ENCODE measurements around the gene CREBZF.

Gene CREBZF

DNA sequence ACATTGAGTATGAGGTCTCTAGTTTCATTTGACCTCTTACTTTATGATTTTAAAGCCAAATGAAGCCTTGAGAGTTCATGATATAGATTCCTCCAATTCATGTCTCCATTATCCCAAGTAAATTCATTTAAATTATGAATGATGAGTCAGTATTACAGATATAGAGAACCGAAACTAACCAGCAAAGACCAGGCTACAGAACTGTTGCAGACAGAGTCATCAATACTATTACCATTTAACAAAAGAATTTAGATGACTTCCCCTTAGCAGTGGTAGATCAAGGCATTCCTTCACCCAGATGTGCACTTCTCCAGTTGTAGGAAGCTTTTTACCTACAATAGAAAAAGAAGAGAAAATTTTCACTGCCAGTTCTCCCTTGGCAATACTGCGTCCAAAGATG lies 32.8 kb upstream of the CREBZF start:
- no peak for DNase-seq (ENCODE audit: insufficient read length, low spot score)
- no peak for TF ChIP-seq POLR2A (IDR thresholded peaks at IDR 0.05; ENCODE audit: low read depth, low read length)
- no peak for TF ChIP-seq PAX5 (IDR thresholded peaks at IDR 0.05; ENCODE audit: insufficient read depth, low read length, severe bottlenecking)
- no peak for TF ChIP-seq POLR2AphosphoS5 (IDR thresholded peaks at IDR 0.05; ENCODE audit: low read depth, low read length)
- no peak for TF ChIP-seq TAF1 (IDR thresholded peaks at IDR 0.05; ENCODE audit: low read depth, low read length)
- no peak for TF ChIP-seq SPI1 (IDR thresholded peaks at IDR 0.05; ENCODE audit: low read depth, low read length)
- no peak for TF ChIP-seq POU2F2 (IDR thresholded peaks at IDR 0.05; ENCODE audit: low read depth, low read length)
- FAIRE-seq, result no peak

GRCh38 chr11:85695546-85695945 lies 30.6 kb upstream of the CREBZF start:
- DNase-seq (ENCODE audit: insufficient read length, low spot score) (no peak), FAIRE-seq (no peak)
- TF ChIP-seq POU2F2 (IDR thresholded peaks at IDR 0.05; ENCODE audit: low read depth, low read length), result no peak
- TF ChIP-seq PAX5 (IDR thresholded peaks at IDR 0.05; ENCODE audit: insufficient read depth, low read length, severe bottlenecking), result no peak
- TF ChIP-seq SPI1 (IDR thresholded peaks at IDR 0.05; ENCODE audit: low read depth, low read length), result no peak
- TF ChIP-seq POLR2A (IDR thresholded peaks at IDR 0.05; ENCODE audit: low read depth, low read length), result no peak
- TF ChIP-seq POLR2AphosphoS5 (IDR thresholded peaks at IDR 0.05; ENCODE audit: low read depth, low read length), result no peak
- TF ChIP-seq TAF1 (IDR thresholded peaks at IDR 0.05; ENCODE audit: low read depth, low read length), result no peak

DNA sequence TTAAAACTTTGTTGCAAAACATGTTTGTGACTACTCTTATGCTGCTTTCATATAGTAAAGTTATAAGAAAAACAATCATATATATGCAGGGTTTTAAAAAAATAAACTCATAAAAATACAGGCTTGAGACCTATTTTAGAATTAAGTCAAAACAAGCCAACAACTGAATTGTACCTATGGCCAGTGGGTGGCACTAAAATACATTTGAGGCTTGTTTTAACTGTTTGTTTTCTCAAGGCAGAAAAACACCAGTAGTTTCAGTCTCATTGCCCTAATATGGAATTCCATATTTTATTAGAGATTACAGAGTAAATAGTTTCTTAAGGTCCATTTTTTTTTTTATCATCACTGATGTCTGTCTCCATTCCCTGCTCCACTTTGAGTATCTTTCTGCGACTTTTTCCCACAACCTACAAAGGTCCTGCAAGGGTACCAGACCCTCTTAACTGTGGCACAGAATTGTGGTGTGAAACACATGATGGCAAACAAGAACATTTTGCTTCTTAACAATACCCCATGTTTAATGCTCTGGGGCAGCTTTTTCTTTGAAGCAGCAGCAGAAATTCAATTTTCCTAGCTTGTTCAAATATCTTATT lies 29.6 kb upstream of the CREBZF start:
- TF ChIP-seq TAF1 (IDR thresholded peaks at IDR 0.05; ENCODE audit: low read depth, low read length) (no peak), PAX5 (IDR thresholded peaks at IDR 0.05; ENCODE audit: insufficient read depth, low read length, severe bottlenecking) (no peak), POU2F2 (IDR thresholded peaks at IDR 0.05; ENCODE audit: low read depth, low read length) (no peak), POLR2AphosphoS5 (IDR thresholded peaks at IDR 0.05; ENCODE audit: low read depth, low read length) (no peak), SPI1 (IDR thresholded peaks at IDR 0.05; ENCODE audit: low read depth, low read length) (no peak), POLR2A (IDR thresholded peaks at IDR 0.05; ENCODE audit: low read depth, low read length) (no peak)
- DNase-seq (ENCODE audit: insufficient read length, low spot score) (no peak), FAIRE-seq (no peak)

- DNase-seq (ENCODE audit: insufficient read length, low spot score) (no peak), FAIRE-seq (no peak)
- TF ChIP-seq POLR2AphosphoS5 (IDR thresholded peaks at IDR 0.05; ENCODE audit: low read depth, low read length) (no peak), POU2F2 (IDR thresholded peaks at IDR 0.05; ENCODE audit: low read depth, low read length) (no peak), POLR2A (IDR thresholded peaks at IDR 0.05; ENCODE audit: low read depth, low read length) (no peak), SPI1 (IDR thresholded peaks at IDR 0.05; ENCODE audit: low read depth, low read length) (no peak), PAX5 (IDR thresholded peaks at IDR 0.05; ENCODE audit: insufficient read depth, low read length, severe bottlenecking) (no peak), TAF1 (IDR thresholded peaks at IDR 0.05; ENCODE audit: low read depth, low read length) (no peak)
These were observed 21.0 kb upstream of the CREBZF start, which contains the start of gene CCDC89 for GRCh38 chr11:85685820-85686459. TSS of gene CCDC89 (minus strand) at chr11:85686195. CDS start at chr11:85686130, 65 bp downstream.

DNA sequence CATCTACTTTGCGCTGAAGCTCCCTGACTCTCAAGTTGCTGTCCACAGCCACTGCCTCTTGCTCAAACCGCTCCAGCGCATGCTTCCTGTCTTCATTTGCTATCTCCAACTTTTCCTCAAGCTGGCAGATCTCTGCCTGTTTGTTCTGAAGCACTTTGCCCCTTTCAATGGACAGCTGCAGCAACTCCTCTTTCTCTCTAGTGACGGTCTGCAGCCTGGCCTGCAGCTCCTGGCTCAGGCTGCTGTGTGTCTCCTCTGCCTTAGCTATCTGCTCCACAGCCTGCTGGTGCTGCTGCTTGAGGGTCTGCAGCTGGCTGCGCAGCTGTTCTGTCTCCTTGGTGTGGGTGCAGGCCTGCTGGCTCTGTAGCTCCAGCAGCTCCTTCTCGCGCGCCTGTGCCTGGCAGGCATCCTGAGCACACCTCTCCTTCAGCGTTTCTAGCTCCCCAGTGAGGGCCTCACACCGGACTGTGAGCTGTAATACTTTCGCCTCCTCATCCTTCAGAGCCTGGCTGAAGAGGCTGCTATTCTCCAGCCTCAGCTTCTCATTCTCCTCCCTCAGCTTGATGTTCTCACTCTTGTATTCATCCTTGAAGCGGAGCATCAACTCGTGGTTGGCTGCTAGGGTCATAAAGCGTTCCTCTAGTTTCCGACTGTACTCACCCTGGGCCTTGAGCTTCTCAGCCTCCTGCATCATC lies 20.3 kb upstream of the CREBZF start:
- no peak for DNase-seq (ENCODE audit: insufficient read length, low spot score)
- no peak for FAIRE-seq
- TF ChIP-seq POU2F2 (IDR thresholded peaks at IDR 0.05; ENCODE audit: low read depth, low read length) (no peak), PAX5 (IDR thresholded peaks at IDR 0.05; ENCODE audit: insufficient read depth, low read length, severe bottlenecking) (no peak), TAF1 (IDR thresholded peaks at IDR 0.05; ENCODE audit: low read depth, low read length) (no peak), POLR2AphosphoS5 (IDR thresholded peaks at IDR 0.05; ENCODE audit: low read depth, low read length) (no peak), POLR2A (IDR thresholded peaks at IDR 0.05; ENCODE audit: low read depth, low read length) (no peak), SPI1 (IDR thresholded peaks at IDR 0.05; ENCODE audit: low read depth, low read length) (no peak)

GRCh38 chr11:85682330-85683305 lies 17.7 kb upstream of the CREBZF start:
- TF ChIP-seq POLR2A (IDR thresholded peaks at IDR 0.05; ENCODE audit: low read depth, low read length) (no peak), SPI1 (IDR thresholded peaks at IDR 0.05; ENCODE audit: low read depth, low read length) (no peak), POU2F2 (IDR thresholded peaks at IDR 0.05; ENCODE audit: low read depth, low read length) (no peak), PAX5 (IDR thresholded peaks at IDR 0.05; ENCODE audit: insufficient read depth, low read length, severe bottlenecking) (no peak), POLR2AphosphoS5 (IDR thresholded peaks at IDR 0.05; ENCODE audit: low read depth, low read length) (no peak), TAF1 (IDR thresholded peaks at IDR 0.05; ENCODE audit: low read depth, low read length) (no peak)
- DNase-seq (ENCODE audit: insufficient read length, low spot score) (peak; percentile 51), FAIRE-seq (peak; percentile 70)

GRCh38 chr11:85680897-85681296 lies 16.0 kb upstream of the CREBZF start:
- TF ChIP-seq POU2F2 (IDR thresholded peaks at IDR 0.05; ENCODE audit: low read depth, low read length) (0 out of 2 replicates have a peak, but pooled peaks have one; percentile 28), TAF1 (IDR thresholded peaks at IDR 0.05; ENCODE audit: low read depth, low read length) (no peak)
- no peak for DNase-seq (ENCODE audit: insufficient read length, low spot score)
- no peak for FAIRE-seq

- no peak for TF ChIP-seq PAX5 (IDR thresholded peaks at IDR 0.05; ENCODE audit: insufficient read depth, low read length, severe bottlenecking)
- no peak for TF ChIP-seq SPI1 (IDR thresholded peaks at IDR 0.05; ENCODE audit: low read depth, low read length)
- no peak for TF ChIP-seq POLR2AphosphoS5 (IDR thresholded peaks at IDR 0.05; ENCODE audit: low read depth, low read length)
- TF ChIP-seq POLR2A (IDR thresholded peaks at IDR 0.05; ENCODE audit: low read depth, low read length), result no peak
- no peak for TF ChIP-seq POU2F2 (IDR thresholded peaks at IDR 0.05; ENCODE audit: low read depth, low read length)
- no peak for TF ChIP-seq TAF1 (IDR thresholded peaks at IDR 0.05; ENCODE audit: low read depth, low read length)
- DNase-seq (ENCODE audit: insufficient read length, low spot score), result no peak
- FAIRE-seq, result no peak
These were observed 14.6 kb upstream of the CREBZF start for GRCh38 chr11:85679576-85679975.

All from GM12891 (cell line).